ENCODE data around the gene FAM117A.

- TF ChIP-seq POLR2A (IDR thresholded peaks at IDR 0.05) (no peak), CTCF (IDR thresholded peaks at IDR 0.05) (no peak)
These were observed 45.1 kb upstream of the FAM117A start for GRCh38 chr17:49809056-49809455.

Data from right lobe of liver (tissue), 4 donors.